A549 (cell line): ENCODE data around the gene HLA-C. TPM values are rescaled to one million over a fixed set of nuclear protein-coding genes. Genes with fewer than 3 reads are reported as not detected.

Experiments used
- ATAC-seq, 2 experiments: fragments of 200-7000 bp in 1 of 2; fragments of >200 bp in 1 of 2; cut with Nextera tagmentation in 1 of 2; cut with Tn5 transposase in 1 of 2; 3 replicates each; pipeline versions ENCODE4 v1.8.0 to v1.9.1; 2018 to 2020; ENCODE audit warnings: mild to moderate bottlenecking in 1 of 2, moderate library complexity in 1 of 2
- CTCF ChIA-PET: fragments of 300-600 bp; sonication (Branson Sonifier 250); formaldehyde crosslinking; extraction: SDS; loops from one replicate; lab custom pipeline; 2021; ENCODE audit warnings: antibody characterized with exemption, inconsistent platforms; lab: Yijun Ruan, JAX
- POLR2A ChIA-PET: fragments of 350-600 bp; formaldehyde crosslinking; extraction: SDS; loops from one replicate; lab custom pipeline; 2021; ENCODE audit warnings: antibody characterized with exemption, inconsistent platforms; lab: Yijun Ruan, JAX
- DNase-seq, 2 experiments: peaks; one replicate each; pipeline versions ENCODE4 v3.0.0 to v3.0.0-alpha.2; 2011 to 2016; ENCODE audit warnings: low read depth in 1 of 2, low spot score in 1 of 2
- FAIRE-seq: peaks from 2 replicates; lab custom pipeline; 2011; peaks lifted over from hg19 to GRCh38; lab: Jason Lieb, UNC
- H3K27ac ChIP-seq, 2 experiments: fragments of >200 bp; sonication (Bioruptor Twin); formaldehyde crosslinking; 3 replicates each; pipeline ENCODE4 v1.5.1; 2016 to 2017
- H3K4me1 ChIP-seq: fragments of >200 bp; sonication (Bioruptor Twin); formaldehyde crosslinking; 3 replicates; pipeline ENCODE4 v1.6.1; 2016
- H3K4me2 ChIP-seq: fragments of >200 bp; sonication (Bioruptor Twin); formaldehyde crosslinking; 3 replicates; pipeline ENCODE4 v1.6.1; 2016
- H3K4me3 ChIP-seq: fragments of >200 bp; sonication (Bioruptor Twin); formaldehyde crosslinking; 3 replicates; pipeline ENCODE4 v1.5.1; 2016
- H3K9me3 ChIP-seq: fragments of >200 bp; sonication (Bioruptor Twin); formaldehyde crosslinking; 3 replicates; pipeline ENCODE4 v1.6.1; 2016
- BHLHE40 ChIP-seq: IDR thresholded peaks from 2 replicates; pipeline ENCODE4 v1.6.1; 2012; ENCODE audit warnings: low read depth, low read length, inconsistent platforms
- ESRRA ChIP-seq: fragments of 150-350 bp; IDR thresholded peaks from 2 replicates; pipeline ENCODE4 v1.6.1; 2014; ENCODE audit warnings: mild to moderate bottlenecking, low read length, borderline replicate concordance
- FOSL2 ChIP-seq, 2 experiments: fragments of 450-650 bp in 1 of 2; fragments of >200 bp in 1 of 2; sonication (Bioruptor Twin) in 1 of 2; formaldehyde crosslinking; IDR thresholded peaks; 2 replicates each; pipeline versions ENCODE4 v1.5.0 to v1.6.1; 2016 to 2020; ENCODE audit warnings: mild to moderate bottlenecking in 1 of 2, moderate library complexity in 1 of 2
- FOXS1 ChIP-seq: fragments of 250-450 bp; sonication (Bioruptor Pico); IDR thresholded peaks from 2 replicates; pipeline ENCODE4 v1.5.0; 2020; ENCODE audit warnings: mild to moderate bottlenecking, moderate library complexity
- HEYL ChIP-seq: fragments of 250-450 bp; sonication (Bioruptor Pico); IDR thresholded peaks from 2 replicates; pipeline ENCODE4 v1.8.0; 2021; ENCODE audit warnings: mild to moderate bottlenecking, moderate library complexity
- HOXA7 ChIP-seq: fragments of 250-450 bp; sonication (Bioruptor Pico); IDR thresholded peaks from 2 replicates; pipeline ENCODE4 v1.5.0; 2020; ENCODE audit warnings: mild to moderate bottlenecking, moderate library complexity
- HOXB5 ChIP-seq: fragments of 250-450 bp; sonication (Bioruptor Pico); IDR thresholded peaks from 2 replicates; pipeline ENCODE4 v1.5.0; 2020; ENCODE audit warnings: mild to moderate bottlenecking, moderate library complexity
- KDM1A ChIP-seq: fragments of 200-600 bp; sonication (generic); IDR thresholded peaks from 2 replicates; pipeline ENCODE4 v1.6.1; 2016; ENCODE audit warnings: low read depth, mild to moderate bottlenecking
- KDM5A ChIP-seq: fragments of 200-600 bp; sonication (generic); IDR thresholded peaks from 2 replicates; pipeline ENCODE4 v1.6.1; 2016; ENCODE audit warnings: antibody characterized with exemption, mild to moderate bottlenecking
- MAZ ChIP-seq: fragments of 150-350 bp; IDR thresholded peaks from 2 replicates; pipeline ENCODE4 v1.6.1; 2014; ENCODE audit warnings: antibody characterized with exemption, low read depth, low read length, borderline replicate concordance
- MYC ChIP-seq: IDR thresholded peaks from 2 replicates; pipeline ENCODE4 v1.6.1; 2012; ENCODE audit warnings: mild to moderate bottlenecking, inconsistent platforms, low read length, improper control_type of control experiment, borderline replicate concordance
- POLR2A ChIP-seq: IDR thresholded peaks from 2 replicates; pipeline ENCODE4 v1.6.1; 2012; ENCODE audit warnings: mild to moderate bottlenecking, low read length
- RARB ChIP-seq: fragments of 250-450 bp; sonication (Bioruptor Pico); IDR thresholded peaks from 2 replicates; pipeline ENCODE4 v1.8.0; 2021; ENCODE audit warnings: mild to moderate bottlenecking, moderate library complexity
- RCOR1 ChIP-seq: fragments of 150-350 bp; IDR thresholded peaks from 2 replicates; pipeline ENCODE4 v1.6.1; 2014; ENCODE audit warnings: antibody characterized with exemption, low read length, low read depth
- SMC3 ChIP-seq: fragments of >200 bp; sonication (Bioruptor Twin); formaldehyde crosslinking; IDR thresholded peaks from 3 replicates; pipeline ENCODE4 v1.6.1; 2018; ENCODE audit warnings: inconsistent platforms
- ZC3H11A ChIP-seq: fragments of 450-650 bp; IDR thresholded peaks from 2 replicates; pipeline ENCODE4 v1.6.1; 2014; ENCODE audit warnings: antibody characterized with exemption, mild to moderate bottlenecking
- ZNF302 ChIP-seq: fragments of 250-450 bp; sonication (Bioruptor Pico); IDR thresholded peaks from 2 replicates; pipeline ENCODE4 v1.9.0; 2021; ENCODE audit warnings: inconsistent platforms, mild to moderate bottlenecking, moderate library complexity
- WGBS: methylation state at CpG from one replicate; pipeline ENCODE4 v1.1.6; 2017; ENCODE audit errors: missing lambda C conversion rate; 5-methylcytosine and 5-hydroxymethylcytosine counted together
- polyA plus RNA-seq, 4 experiments: library from polyadenylated mRNA; depleted of rRNA in 3 of 4; stranded (reverse); fragments of >200 nt; fragmentation: RNase III in 1 of 4; extraction: RNeasy Plus Mini Kit Qiagen cat#74134 plus additional on column Dnase treatment in 1 of 4; gene quantifications; 2 replicates in 3 of 4; 3 replicates in 1 of 4; pipeline ENCODE4 v1.2.3, GENCODE V29; 2011 to 2017
- TF ChIP-seq, protein P1 (sequence below): fragments of 200-600 bp; sonication (generic); IDR thresholded peaks from 2 replicates; pipeline ENCODE4 v1.6.1; 2016; ENCODE audit warnings: antibody characterized with exemption, mild to moderate bottlenecking, moderate library complexity
- TF ChIP-seq, protein P2 (sequence below): fragments of >200 bp; sonication (Bioruptor Twin); formaldehyde crosslinking; IDR thresholded peaks from 2 replicates; pipeline ENCODE4 v1.6.1; 2016
- TF ChIP-seq, protein P3 (sequence below): fragments of >200 bp; sonication (Bioruptor Twin); formaldehyde crosslinking; IDR thresholded peaks from 3 replicates; pipeline ENCODE4 v1.5.1; 2016
- TF ChIP-seq, protein P4 (sequence below): fragments of 450-650 bp; IDR thresholded peaks from 2 replicates; pipeline ENCODE4 v1.6.1; 2014; ENCODE audit warnings: antibody characterized with exemption

HLA-C gene
- polyA plus RNA-seq, 2 of the 4 experiments (the other 2 are of a cell fraction) = 22.6 to 40.9 TPM

DNA sequence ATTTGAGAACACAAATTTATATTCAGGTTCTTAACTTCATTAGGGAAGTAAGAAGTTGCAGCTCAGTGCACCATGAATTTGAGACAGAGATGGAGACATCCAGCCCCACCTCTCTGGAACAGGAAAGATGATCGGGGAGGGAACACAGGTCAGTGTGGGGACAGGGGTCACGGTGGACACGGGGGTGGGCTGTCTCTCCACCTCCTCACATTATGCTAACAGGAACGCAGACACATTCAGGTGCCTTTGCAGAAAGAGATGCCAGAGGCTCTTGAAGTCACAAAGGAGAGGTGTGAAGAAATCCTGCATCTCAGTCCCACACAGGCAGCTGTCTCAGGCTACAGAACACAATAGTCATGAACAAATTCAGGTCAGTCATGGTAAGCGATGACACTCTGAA, 3.1 kb downstream of the HLA-C start:
- ATAC-seq = no peak
- no peak overlapping the region for H3K27ac ChIP-seq
- DNase-seq = no peak
- no peak overlapping the region for H3K4me3 ChIP-seq
- POLR2A ChIA-PET = no interaction called here
- 57% methylated on average over 5 of the region's 5 CpGs for WGBS
- no peak overlapping the region for H3K4me2 ChIP-seq
- CTCF ChIA-PET = interaction anchor here (1.0 kb wide), 1 partner anchor 98 kb away, joined by 3 read pairs; no protein-coding TSS in a partner anchor
- FAIRE-seq = no peak
- TF ChIP-seq ESRRA = no peak
- no peak for TF ChIP-seq MAZ
- TF ChIP-seq, protein P1, sequence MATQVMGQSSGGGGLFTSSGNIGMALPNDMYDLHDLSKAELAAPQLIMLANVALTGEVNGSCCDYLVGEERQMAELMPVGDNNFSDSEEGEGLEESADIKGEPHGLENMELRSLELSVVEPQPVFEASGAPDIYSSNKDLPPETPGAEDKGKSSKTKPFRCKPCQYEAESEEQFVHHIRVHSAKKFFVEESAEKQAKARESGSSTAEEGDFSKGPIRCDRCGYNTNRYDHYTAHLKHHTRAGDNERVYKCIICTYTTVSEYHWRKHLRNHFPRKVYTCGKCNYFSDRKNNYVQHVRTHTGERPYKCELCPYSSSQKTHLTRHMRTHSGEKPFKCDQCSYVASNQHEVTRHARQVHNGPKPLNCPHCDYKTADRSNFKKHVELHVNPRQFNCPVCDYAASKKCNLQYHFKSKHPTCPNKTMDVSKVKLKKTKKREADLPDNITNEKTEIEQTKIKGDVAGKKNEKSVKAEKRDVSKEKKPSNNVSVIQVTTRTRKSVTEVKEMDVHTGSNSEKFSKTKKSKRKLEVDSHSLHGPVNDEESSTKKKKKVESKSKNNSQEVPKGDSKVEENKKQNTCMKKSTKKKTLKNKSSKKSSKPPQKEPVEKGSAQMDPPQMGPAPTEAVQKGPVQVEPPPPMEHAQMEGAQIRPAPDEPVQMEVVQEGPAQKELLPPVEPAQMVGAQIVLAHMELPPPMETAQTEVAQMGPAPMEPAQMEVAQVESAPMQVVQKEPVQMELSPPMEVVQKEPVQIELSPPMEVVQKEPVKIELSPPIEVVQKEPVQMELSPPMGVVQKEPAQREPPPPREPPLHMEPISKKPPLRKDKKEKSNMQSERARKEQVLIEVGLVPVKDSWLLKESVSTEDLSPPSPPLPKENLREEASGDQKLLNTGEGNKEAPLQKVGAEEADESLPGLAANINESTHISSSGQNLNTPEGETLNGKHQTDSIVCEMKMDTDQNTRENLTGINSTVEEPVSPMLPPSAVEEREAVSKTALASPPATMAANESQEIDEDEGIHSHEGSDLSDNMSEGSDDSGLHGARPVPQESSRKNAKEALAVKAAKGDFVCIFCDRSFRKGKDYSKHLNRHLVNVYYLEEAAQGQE = no peak
- TF ChIP-seq KDM1A = no peak
- TF ChIP-seq HOXA7 (CRISPR knock-in tag) = no peak
- no peak for TF ChIP-seq RCOR1
- TF ChIP-seq, protein P2, sequence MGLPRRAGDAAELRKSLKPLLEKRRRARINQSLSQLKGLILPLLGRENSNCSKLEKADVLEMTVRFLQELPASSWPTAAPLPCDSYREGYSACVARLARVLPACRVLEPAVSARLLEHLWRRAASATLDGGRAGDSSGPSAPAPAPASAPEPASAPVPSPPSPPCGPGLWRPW = no peak
- TF ChIP-seq, protein P3, sequence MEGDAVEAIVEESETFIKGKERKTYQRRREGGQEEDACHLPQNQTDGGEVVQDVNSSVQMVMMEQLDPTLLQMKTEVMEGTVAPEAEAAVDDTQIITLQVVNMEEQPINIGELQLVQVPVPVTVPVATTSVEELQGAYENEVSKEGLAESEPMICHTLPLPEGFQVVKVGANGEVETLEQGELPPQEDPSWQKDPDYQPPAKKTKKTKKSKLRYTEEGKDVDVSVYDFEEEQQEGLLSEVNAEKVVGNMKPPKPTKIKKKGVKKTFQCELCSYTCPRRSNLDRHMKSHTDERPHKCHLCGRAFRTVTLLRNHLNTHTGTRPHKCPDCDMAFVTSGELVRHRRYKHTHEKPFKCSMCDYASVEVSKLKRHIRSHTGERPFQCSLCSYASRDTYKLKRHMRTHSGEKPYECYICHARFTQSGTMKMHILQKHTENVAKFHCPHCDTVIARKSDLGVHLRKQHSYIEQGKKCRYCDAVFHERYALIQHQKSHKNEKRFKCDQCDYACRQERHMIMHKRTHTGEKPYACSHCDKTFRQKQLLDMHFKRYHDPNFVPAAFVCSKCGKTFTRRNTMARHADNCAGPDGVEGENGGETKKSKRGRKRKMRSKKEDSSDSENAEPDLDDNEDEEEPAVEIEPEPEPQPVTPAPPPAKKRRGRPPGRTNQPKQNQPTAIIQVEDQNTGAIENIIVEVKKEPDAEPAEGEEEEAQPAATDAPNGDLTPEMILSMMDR = no peak
- TF ChIP-seq KDM5A = no peak
- TF ChIP-seq BHLHE40 = no peak
- TF ChIP-seq FOXS1 (CRISPR knock-in tag) = no peak
- TF ChIP-seq POLR2A = no peak
- TF ChIP-seq RARB = no peak
- TF ChIP-seq HEYL (CRISPR knock-in tag) = no peak
- TF ChIP-seq ZC3H11A = no peak
- no peak for TF ChIP-seq ZNF302 (CRISPR knock-in tag)
- no peak for TF ChIP-seq HOXB5 (CRISPR knock-in tag)
- TF ChIP-seq FOSL2 (IDR thresholded peaks at IDR 0.05) = no peak
- no peak for TF ChIP-seq FOSL2 (CRISPR knock-in tag; IDR thresholded peaks at IDR 0.05)
- TF ChIP-seq, protein P4, sequence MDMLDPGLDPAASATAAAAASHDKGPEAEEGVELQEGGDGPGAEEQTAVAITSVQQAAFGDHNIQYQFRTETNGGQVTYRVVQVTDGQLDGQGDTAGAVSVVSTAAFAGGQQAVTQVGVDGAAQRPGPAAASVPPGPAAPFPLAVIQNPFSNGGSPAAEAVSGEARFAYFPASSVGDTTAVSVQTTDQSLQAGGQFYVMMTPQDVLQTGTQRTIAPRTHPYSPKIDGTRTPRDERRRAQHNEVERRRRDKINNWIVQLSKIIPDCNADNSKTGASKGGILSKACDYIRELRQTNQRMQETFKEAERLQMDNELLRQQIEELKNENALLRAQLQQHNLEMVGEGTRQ = no peak
- TF ChIP-seq MYC = no peak
- no peaks in the 10 kb centered on the region for H3K9me3 ChIP-seq
- 0 out of 3 replicates have a peak, but pooled peaks cover 3% of the 10 kb centered on the region for H3K4me1 ChIP-seq

DNA sequence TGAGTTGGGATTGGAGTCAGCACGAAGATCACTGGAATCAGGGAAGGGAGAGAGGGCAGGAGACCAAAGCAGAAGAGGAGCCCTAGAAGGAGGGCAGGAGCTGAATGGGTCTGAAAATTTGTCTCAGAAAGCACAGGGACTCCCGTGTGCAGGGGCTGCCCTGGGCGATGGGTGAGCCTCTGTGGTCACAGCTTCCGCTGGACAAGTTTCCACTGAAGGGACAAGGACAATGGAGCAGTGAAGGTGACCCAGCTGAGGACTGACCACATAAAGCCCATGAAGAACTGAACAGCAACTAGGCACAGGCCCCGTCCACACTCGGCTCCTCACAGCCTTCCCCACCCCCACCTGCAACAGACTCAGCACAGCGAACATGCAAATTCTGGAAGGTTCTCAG, 3.5 kb downstream of the HLA-C start:
- H3K4me1 ChIP-seq = 0 out of 3 replicates have a peak, but pooled peaks cover 3% of the 10 kb centered on the region
- H3K27ac ChIP-seq = no peak overlapping the region
- no peak overlapping the region for H3K4me2 ChIP-seq
- no peak for TF ChIP-seq SMC3
- no peak for TF ChIP-seq BHLHE40
- ATAC-seq = no peak
- 81% methylated on average over 6 of the region's 7 CpGs for WGBS
- ChIA-PET POLR2A (no interaction called here), CTCF (interaction anchor here (1.0 kb wide), 1 partner anchor 98 kb away, joined by 3 read pairs; no protein-coding TSS in a partner anchor)
- no peak for DNase-seq
- H3K4me3 ChIP-seq = no peak overlapping the region
- H3K9me3 ChIP-seq = no peaks in the 10 kb centered on the region
- FAIRE-seq = no peak
